ENCODE results near the gene DRAM1.

DNA sequence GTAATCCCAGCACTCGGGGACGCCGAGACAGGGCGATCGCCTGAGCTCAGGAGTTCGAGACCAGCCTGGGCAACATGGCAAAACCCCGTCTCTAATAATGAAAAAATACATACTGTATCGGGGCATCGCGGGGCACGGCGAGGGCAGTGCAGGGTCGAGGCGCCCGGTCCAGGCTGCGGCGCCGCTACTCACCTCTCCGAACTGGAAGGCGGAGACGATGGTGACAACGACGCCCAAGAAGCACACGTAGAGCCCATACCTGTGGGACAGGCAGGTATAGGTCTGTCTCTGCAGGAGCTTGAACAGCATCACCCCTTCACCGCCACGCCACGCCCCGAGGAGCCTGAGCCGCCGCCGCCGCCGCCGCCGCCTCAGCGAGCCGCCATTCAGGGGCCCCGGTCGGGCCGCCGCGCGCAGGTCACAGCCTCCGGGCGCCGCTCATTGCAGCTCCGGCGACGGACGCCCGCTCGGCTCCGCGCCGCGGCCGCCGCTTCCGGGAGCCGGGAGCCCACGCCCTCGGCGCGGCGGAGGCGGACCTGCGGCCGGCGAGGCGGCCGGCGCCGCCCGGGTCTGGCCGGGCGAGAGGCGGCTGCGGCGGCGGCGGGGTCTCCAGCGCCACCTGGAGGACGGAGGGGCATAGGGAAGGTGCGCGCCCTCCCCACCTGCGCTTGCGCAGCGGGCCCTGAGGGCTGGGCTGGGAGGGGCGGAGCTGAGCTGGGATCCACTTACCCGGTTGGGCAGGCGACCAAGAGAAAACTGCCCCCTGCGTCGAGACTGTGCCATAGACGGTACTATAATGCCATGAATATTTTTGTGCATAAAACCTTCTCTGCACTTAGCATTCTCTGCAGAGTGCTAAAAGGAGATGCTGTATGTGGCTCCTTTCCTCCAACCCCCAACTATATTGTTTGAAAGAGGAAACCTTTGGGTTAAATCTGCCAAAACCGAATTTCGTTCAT is 46.7 kb upstream of the DRAM1 start, which contains the start of gene GNPTAB:
- TF ChIP-seq POLR2A (conservative IDR thresholded peaks at IDR 0.05) (no peak), FOXM1 (IDR thresholded peaks at IDR 0.05; ENCODE audit: low read depth) (no peak), FOXM1 (CRISPR knock-in tag; IDR thresholded peaks at IDR 0.05; ENCODE audit: low read depth) (no peak), L3MBTL2 (IDR thresholded peaks at IDR 0.05) (0 out of 2 replicates have a peak, but pooled peaks have one; percentile 33)

Measured in K562 (cell line).